Activated CD8-positive, alpha-beta memory T cell treated with anti-CD3 and anti-CD28 coated beads, Interleukin-2, amount 50 U/mL, for 48 hours (primary cell): ENCODE measurements around the gene KLHL33.

Experiments
- DNase-seq: peaks from one replicate; pipeline ENCODE4 v3.0.0-alpha.2; 2020

The KLHL33 gene, protein sequence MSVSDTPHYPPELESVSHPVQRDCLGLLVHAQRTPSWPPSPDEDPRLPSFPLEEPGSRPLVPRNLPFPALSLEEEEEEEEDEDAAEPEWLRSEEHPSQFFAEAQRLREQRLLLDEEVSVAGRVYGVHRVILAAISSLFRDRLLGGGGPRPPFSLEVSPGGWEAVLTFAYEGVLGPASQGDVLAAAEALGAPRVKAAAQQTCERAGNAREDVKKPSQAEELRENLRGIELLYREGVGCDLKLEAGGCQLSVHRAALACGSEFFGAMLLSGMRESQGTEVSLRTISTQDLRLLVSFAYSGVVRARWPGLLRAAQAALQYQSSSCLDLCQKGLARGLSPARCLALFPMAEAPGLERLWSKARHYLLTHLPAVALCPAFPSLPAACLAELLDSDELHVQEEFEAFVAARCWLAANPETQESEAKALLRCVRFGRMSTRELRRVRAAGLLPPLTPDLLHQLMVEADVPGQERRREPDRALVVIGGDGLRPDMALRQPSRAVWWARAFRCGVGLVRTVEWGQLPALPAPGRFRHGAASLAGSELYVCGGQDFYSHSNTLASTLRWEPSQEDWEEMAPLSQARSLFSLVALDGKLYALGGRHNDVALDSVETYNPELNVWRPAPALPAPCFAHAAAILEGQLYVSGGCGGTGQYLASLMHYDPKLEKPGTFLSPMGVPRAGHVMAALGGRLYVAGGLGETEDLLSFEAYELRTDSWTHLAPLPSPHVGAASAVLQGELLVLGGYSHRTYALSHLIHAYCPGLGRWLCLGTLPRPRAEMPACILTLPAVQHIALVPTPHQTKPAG

DNA sequence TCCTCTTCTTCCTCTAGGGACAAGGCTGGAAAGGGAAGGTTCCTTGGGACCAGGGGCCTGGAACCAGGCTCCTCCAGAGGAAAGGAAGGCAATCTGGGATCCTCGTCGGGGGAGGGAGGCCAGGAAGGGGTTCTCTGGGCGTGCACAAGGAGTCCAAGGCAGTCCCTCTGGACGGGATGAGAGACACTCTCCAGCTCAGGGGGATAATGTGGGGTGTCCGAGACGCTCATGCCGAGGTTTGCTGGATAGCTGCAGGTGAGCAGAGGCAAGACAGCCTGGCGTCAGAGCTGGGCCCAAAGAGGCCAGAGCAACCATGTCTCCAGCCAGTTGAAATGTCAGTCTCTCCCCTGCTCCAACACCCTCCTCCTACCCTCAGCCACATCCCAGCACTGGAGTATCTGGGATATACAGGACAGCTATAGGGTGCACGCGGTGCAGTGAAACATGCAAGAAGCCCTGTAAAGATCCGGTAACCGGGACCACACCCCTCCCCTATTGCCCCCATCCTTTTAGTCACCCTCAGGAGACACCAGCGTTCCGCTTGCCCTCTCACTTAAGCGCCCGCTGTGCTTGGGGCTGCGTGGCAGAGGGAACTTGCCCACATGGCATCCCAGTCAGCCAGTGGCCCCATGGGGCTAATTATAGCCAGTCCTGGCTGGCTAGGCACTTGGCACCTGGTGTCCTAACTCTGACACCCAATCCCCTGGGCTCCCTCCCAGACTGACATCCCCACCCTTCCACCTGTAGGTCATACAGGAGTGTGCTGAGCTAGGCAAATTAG lies at the start of gene KLHL33:
TSS of gene KLHL33 (minus strand) at position 585 of the 781 bp plus-strand sequence. CDS start at position 230, 355 bp downstream.
- no peak for DNase-seq

DNA sequence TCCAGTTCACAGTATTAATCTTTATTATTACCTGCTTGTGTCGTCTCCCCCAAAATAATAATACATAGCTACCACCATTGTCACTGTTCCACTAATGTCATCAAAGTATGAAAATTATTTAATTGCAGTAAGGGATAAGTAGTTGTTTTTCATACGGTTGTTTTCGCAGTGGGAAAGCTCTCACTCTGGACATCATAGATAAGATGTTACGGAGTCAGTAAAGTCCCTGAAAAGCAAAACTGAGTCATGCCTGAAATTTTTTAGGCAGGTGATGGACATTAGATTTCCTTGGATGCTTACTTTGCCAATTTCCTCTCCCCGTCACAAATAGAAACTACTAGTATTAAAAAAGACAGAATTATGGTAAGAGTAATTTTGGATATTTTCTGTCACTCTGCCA lies 46.4 kb upstream of the KLHL33 start:
- no peak for DNase-seq

DNA sequence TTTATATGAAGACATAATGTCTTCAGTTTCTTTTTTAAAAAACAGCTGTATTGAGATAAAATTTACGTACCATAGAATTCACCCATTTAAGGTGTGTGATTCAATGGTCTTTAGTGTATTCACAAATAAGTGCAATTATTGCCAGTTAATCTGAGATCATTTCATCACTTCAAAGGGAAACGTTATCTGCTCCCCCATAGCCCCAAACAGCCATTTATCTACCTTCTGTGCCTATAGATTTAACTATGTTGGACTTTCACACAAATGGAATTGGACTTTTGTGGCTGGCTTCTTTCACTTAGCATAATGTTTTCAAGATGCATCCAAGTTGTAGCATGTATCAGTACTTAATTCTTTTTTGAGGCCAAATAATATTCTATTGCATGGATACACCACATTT lies 42.9 kb upstream of the KLHL33 start:
- no peak for DNase-seq

DNA sequence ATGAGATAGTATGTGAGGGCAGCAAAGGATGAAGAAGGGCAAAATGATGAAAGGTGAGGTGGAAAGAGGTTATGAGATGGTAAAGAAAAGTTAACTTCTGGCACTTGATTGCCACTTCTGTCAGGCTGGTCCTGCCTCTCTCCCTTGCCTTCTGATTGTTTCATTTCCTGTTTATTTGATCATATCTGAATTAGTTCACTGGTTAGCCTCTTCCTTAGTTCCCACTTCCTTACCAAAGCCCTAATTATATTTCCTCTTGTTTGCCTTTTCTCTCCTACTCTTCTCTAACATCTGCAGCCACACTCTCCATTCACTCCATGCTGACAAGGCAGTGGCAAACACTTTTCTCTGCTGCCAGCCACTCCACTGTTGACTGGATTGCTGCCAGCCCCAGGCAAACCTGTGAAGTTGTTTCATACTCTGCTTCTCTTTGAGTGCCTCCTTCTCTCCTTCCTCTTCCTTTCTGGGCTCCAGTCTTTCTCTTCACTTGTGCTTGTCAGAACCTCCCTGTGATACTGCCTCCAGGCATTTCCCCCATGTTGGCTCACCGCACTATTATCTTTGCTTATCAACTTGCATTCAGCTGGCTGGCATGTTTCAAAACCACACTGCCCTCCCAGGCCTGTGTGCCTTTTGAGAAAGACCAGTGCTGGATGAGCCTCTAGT lies 41.4 kb upstream of the KLHL33 start:
- no peak for DNase-seq

DNA sequence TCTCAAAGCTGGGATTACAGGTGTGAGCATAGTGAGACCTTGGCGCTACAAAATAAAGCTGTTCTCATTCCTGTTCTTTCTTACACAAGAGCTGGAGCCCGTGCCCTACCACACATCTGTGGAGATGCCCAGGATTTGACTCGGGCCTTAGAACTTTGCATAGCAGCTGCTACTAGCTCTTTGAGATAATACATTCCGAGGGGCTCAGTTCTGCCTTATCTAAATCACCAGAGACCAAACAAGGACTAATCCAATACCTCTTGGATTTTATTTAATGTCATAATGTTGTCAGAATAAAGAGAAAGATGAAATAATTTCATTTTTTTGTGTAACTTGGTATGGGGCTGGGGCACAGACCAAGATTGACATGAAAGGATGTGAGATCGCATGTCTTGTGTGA lies 40.8 kb upstream of the KLHL33 start:
- DNase-seq, result no peak

DNA sequence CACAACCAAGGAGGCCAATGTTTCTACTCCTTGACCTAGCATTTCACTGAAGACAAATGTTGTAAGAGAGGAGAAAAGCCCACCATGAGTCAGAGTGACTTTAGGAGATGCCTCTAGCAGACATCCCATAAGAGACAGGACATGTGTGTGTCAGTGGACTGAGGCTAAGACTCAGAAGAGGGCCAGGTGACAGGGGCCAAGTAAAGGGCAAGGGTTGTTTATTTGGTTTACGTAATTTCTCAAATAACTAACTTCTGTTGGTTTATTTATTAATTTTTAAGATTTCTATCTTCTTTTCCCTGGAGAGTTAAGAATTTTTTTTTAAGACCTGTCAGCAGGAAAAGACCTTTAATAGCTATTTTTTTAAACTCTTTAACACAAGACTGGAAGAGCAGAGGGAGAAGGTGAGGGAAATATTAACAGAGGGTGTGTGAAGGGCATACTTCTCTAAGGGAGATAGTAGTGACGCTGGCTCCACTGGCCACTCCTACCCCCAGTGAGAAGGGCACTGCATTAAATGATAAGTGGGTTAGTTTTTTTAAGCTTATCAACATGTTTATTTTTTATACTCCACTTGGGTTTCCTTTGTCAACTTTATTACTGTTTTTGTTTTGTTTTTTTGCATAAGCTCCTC lies 36.7 kb upstream of the KLHL33 start:
- no peak for DNase-seq

DNA sequence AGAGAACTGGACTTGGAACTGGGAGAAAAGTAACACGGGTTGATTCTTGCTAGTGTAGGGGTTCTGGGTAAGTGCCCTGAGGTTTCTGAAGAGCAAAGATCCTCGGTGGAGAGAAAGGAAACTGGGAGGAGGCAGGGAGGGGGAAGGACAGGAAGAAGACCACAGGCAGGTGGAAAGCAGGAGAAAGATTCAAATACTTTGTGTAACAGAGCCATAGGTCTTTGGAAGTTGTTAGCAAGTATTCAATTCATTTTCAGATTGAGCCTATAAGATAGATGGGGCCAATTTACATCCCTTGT lies 34.6 kb upstream of the KLHL33 start:
- no peak for DNase-seq

DNA sequence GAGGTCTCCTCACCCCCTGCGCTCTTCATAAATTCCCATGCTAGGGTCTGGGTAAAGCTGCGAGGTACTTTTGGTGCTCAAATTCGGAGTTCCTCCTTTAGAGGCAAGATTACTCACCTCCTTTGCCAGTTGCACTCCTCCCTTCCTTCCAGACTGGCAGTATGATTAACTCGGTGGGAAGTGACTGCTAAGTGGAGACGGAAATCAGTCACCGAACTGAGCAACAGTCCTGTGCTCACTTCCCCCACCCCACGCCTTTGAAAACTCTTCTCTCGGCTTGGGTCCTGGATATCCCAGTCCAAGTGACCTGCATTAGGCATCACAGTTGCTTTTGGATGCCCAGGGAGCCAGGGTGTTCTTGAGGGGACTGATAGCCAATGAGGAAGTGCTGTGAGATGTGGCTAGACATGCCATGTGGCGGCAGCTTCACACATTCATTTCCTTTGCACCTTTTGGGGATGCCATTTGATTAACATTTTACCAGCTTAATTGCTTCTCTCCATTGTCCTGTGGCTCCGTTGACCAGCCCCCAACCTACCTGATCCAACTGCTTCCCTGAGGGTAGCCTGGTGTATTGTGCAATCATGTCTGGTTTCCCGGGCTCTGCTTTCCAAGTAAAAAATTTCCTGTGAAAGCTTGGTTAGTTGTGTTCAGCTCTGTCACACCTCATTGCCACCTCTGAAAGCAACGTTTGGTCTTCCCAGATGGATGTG lies 34.1 kb upstream of the KLHL33 start:
- peak; percentile 81 for DNase-seq

DNA sequence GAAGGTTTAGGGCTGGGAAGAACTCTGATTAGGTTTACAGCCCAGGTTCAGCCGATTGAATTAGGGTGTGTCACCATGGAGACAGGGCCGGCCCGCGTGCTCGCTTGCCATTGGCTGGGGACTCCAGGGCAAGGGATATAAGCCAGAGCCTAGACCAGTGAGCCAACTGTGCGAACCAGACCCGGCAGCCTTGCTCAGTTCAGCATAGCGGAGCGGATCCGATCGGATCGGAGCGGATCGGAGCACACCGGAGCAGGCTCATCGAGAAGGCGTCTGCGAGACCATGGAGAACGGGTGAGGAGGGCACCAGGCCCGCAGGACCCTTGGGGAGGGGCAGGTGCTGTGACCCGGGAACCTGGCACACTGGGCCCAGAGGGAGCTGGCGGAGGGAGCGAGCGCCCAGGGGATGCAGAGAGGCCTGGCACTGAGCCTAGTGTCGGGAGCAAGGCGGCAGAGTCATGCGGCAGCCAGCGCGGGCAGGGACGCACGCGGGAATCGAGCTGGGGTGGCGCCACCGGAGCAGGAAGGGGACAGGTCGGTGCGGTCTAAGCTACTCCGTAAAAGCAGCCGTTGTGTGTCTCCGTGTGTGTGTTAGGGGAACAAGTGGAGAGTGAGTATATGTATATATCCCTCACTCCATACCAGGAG lies 33.4 kb upstream of the KLHL33 start, which contains the start of gene PNP:
TSS of gene PNP (plus strand) at position 165 of the 648 bp plus-strand sequence. CDS start at position 284, 119 bp downstream.
- peak; percentile 94 for DNase-seq

DNA sequence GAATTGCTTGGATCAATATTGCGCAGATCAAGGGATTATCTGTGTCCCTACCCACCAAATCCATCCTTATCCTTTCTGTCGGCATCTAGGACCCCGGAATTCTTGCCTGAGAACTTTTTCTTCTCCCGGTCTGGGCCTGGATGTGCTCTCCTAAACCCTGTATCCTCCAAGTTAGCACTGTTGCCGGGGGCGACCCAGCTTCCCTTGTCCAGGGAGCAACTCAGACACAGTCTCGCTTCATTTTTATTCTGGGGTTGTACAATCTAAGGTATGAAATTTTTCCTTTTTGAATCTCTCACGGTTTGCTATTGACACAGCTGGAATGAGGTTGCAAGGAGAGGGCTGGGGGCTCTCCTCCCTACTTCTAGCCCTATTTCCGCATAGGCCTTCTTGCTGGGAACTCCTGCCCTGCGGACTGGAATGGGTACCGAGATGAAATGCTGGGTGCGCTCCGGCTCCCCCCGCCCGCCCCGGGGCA lies 32.8 kb upstream of the KLHL33 start:
- no peak for DNase-seq

DNA sequence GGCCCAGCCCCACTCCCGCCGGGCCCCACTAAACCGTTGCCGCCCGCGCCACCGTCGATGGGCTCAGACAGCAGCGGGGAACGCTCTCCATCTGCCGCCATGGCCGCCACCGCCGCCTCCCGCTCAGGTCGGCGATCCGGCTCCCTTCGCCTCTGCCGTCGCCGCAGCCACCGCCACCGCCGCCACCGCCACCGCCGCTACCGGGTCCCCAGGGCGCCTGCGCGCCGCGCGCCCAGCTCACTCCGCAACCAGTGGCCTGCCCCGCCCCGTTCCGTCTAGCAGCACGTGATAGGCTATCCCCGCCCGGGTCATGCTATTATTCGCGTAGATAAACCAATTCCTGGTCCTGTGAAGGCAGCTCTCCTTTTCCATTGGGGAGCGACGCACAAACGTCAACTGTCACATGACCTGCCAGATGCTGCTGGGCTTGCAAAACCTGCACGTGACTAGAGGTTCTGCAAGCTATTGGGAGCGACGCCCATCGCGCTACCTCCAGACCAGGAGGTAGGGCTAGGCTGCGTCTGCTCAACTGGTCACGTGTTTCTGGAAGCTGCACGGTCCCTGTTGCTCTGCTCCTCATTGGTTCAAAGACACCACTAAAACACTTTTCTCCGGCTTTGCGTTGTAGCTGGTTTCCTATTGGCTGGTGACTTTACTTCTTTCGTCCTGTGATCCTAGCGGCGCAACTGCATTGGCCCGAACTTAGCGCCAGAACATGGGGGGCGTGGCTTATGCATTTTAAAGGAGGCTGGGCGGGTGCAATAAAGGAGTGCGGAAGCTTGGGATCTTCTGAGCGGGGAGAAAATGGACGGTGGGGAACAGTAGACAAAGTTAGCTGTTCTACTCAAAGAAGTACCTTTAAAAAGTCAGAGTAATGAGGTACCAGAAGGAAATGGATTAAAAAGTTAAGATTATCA lies 25.5 kb upstream of the KLHL33 start, which contains the start of gene PIP4P1:
TSS of gene PIP4P1 (minus strand) at position 210 of the 917 bp plus-strand sequence. CDS start at position 101, 109 bp downstream.
- peak; percentile 98 for DNase-seq

DNA sequence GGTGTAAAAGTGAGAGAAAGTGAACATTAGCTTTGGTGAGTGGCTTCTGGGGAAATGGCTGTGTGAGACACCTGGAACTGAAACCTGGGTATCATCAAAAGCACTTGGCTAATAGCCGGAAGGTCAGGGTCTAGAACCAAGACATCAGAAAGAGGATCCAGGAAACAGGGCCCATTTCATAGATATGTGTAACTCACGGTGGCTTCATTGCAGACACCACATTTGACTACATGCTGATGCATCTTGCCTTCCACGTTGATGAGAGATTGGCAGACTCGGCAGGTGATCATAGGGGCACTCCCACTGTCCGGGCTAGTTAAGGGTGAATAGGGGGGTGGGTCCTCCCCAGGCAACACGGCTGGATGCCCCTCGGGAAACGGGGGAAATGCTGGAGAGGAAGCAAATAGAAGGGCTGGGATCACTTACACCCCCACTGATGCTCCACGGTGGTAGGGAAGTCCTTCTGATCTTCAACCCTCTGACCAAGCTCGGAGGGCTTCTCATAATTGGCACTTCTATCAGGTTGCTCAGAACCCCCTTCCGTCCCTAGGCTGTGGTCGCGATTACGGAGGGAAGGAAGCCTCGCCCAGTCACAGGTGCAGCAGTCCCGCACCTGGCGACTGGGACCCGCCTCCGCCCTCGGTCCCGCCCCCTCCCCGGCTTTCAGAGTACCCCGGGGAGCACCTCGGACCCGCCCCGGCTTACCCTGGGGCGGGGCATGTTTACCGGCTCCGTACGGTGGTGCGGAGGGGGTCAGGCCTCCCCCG lies 24.7 kb upstream of the KLHL33 start:
- peak; percentile 61 for DNase-seq

DNA sequence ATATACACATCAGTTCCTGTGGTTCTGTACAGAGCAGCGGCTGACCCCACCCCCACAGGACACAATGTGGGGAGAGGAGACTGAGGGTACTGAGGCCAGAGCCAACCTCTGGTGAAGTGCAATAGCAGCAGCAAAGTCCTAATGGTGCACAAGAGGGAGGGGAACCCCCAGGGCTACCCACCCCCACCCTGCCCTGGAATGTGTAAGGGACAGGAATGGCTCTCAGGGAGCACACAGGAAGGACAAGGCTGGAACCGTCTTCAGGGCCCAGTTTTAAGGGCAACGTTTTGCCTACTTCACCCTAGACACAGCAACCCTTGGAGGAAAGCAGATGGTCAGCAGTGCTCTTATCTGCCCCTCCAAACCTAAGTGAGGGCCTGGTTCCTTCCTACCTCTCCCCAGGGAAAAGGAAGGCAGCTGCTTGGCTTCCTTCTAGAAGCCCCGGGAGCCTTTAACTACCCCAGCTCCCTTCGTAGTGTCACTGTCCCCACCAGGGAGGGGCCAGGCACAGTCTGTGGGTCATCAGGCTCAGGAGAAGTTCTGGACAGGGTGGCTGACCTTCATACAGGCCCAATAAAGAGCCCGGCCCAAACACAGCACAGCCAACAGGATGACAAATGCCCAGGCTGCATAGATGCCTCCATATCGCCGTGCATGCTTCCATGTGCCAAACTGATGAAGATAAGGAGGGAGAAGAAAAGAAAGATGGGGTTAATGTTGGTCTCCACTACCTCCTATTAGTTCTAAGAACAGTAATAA lies 22.2 kb upstream of the KLHL33 start:
- no peak for DNase-seq

DNA sequence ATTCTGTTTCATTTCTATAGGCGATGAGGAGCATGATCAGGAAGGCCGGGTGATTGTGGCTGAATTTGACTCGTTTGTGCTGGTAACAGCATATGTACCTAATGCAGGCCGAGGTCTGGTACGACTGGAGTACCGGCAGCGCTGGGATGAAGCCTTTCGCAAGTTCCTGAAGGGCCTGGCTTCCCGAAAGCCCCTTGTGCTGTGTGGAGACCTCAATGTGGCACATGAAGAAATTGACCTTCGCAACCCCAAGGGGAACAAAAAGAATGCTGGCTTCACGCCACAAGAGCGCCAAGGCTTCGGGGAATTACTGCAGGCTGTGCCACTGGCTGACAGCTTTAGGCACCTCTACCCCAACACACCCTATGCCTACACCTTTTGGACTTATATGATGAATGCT lies 21.0 kb upstream of the KLHL33 start:
- no peak for DNase-seq

DNA sequence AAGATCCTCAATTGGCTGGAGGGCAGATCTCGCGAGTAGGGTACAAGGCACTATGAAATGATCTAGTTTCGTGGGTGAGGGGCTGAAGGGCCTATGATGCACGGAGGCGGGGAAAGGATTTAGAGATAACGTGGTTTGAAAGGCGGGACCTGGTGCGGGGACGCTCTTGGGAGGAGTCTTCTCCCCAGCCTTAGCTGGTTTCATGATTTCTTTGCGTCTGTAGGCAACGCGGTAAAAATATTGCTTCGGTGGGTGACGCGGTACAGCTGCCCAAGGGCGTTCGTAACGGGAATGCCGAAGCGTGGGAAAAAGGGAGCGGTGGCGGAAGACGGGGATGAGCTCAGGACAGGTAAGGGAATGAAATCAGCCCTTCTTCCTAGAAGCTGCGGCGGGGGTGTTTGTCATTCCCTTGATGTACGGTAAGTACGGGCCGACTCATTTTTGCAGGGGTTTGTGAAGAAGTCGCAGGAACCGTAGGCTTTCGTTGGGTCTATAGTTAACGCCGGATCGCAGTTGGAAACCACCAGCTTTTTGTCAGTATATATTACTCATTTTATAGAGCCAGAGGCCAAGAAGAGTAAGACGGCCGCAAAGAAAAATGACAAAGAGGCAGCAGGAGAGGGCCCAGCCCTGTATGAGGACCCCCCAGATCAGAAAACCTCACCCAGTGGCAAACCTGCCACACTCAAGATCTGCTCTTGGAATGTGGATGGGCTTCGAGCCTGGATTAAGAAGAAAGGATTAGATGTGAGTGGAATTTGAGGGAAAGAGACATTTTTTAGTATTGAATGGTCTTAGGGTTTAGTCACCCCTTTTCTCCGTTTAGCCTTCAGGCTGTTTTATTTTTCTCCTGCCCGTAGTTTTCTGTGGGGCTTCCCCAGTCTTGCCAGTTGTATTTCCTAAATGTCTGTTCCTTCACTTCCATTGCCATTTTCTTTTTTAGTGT lies 19.7 kb upstream of the KLHL33 start:
- no peak for DNase-seq

DNA sequence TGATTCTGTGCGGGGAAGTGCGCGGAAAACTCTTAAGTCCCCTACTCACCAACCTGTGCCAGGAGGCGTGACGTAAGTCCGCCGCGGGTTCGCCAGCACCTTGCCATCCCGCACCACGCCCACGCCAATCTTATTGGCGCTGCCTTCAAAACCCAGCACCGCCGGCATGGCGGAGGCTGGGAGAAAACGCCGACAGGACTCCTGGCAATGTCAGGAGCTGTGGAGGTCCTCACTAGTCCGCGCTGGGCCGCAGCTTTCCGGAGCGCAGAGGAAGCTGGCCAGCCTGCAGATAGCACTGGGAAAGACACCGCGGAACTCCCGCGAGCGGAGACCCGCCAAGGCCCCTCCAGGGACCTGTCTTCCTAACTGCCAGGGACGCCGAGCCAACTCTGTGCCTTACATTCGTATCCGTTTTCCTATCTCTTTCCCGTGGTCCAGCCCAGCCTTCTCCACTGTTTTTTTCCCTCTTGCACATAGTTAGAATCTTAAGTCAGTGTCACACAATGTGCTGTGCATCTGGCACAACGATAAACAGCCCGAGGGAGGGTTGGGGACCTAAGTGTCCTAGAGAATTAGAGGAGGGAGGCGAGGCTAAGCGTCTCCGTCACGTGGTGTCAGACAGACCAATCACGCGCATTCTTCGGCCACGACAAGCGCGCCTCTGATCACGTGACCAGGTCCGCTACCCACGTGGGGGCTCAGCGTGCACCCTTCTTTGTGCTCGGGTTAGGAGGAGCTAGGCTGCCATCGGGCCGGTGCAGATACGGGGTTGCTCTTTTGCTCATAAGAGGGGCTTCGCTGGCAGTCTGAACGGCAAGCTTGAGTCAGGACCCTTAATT lies 18.8 kb upstream of the KLHL33 start, which contains the start of the genes APEX1 and OSGEP:
TSS of gene APEX1 (plus strand) at position 711 of the 839 bp plus-strand sequence. CDS start 420 bp downstream, outside the sequence.
TSS of gene OSGEP (minus strand) at position 297 of the 839 bp plus-strand sequence. CDS start at position 168, 129 bp downstream.
- DNase-seq, result peak; percentile 96
